ENCODE results near the gene SLC7A4. TPM values are rescaled to one million over a fixed set of nuclear protein-coding genes. Genes with fewer than 3 reads are reported as not detected.

SLC7A4 gene
- total and polyA plus RNA-seq, 2 of the 8 experiments (the other 6 are each of a cell fraction or from before 2014, with no cell fraction given): 0.92 TPM; not detected in 1

DNA sequence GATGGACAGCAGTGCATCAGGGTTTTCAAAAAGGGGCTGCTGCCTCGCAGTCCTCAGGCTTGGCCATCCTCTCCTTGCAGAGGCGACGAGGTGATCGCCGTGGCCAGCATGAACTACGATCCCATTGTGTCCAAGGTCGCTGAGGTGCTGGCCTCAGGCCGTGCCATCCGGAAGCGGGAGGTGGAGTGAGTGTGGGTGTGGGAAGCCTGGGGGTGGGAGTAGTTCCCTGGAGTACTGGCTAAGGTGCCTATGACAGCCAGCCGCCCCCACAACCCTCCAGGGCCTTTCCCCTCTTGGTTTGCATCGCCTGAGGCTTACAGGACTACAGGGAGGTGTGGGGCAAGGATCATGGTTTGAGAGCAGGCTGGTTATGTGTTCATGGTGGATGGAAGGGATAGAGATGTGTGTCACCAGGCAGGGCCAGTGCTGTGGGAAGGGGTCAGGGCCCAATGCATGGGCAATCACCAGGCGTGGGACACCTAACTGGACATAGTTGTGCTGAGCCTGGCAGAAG, 52.4 kb downstream of the SLC7A4 start:
- Histone ChIP-seq H3K79me1 (ENCODE audit: low read depth, low read length) (no peaks in the 10 kb centered on the region), H4K8ac (ENCODE audit: extremely low read depth, insufficient read depth, low read length) (peak overlapping the region; percentile 75), H3K27me3 (replicated peaks in 1 of 4; ENCODE audit: control insufficient read depth in 3 of 4, extremely low read depth in 1 of 4, insufficient read depth in 3 of 4, low read length in 3 of 4) (peaks cover 0 to 14% (median 7%) of the 10 kb centered on the region in 4 experiments; a peak in 5 of 7 replicates), H2BK120ac (replicated peaks; ENCODE audit: low read depth, low read length) (no peak overlapping the region), H3K27ac (ENCODE audit: low read depth, low read length) (no peak overlapping the region), H3K9ac (replicated peaks in 1 of 4; ENCODE audit: extremely low read depth in 1 of 4, low read depth in 3 of 4, low read length in 3 of 4) (peak overlapping the region in 3 of 4 experiments; percentile 15 to 56 (median 49); a peak in 6 of 7 replicates), H3K4me1 (replicated peaks in 1 of 4; ENCODE audit: control insufficient read depth in 3 of 4, insufficient read depth in 4 of 4, low read length in 3 of 4) (peaks cover 5 to 25% (median 8%) of the 10 kb centered on the region in 4 experiments; a peak in 6 of 7 replicates), H3K56ac (replicated peaks; ENCODE audit: insufficient read length, low read depth, low read length) (peak overlapping the region; percentile 37), H3K23ac (ENCODE audit: insufficient read length) (no peak overlapping the region), H3K23me2 (ENCODE audit: low read depth, low read length) (peaks cover 8% of the 10 kb centered on the region), H3K18ac (ENCODE audit: extremely low read depth, low read length) (peak overlapping the region; percentile 86), H3K79me2 (ENCODE audit: control insufficient read depth in 1 of 2, insufficient read depth in 2 of 2, low read length in 2 of 2) (no peaks in the 10 kb centered on the region), H2AK5ac (ENCODE audit: low read depth, low read length) (peak overlapping the region; percentile 8; the same call in 1 of the 2 replicates), H3K4ac (replicated peaks; ENCODE audit: insufficient read length, low read depth, low read length) (no peak overlapping the region), H2BK15ac (ENCODE audit: low read length) (peak overlapping the region; percentile 81; the same call in 1 of the 2 replicates), H4K91ac (replicated peaks; ENCODE audit: insufficient read length, low read length) (peak overlapping the region; percentile 22), H4K5ac (ENCODE audit: insufficient read length, low read depth, low read length) (no peak overlapping the region), H2BK5ac (ENCODE audit: low read depth, low read length) (0 out of 2 replicates have a peak overlapping the region, but pooled peaks have one; percentile 49), H2AFZ (ENCODE audit: low read length) (peak overlapping the region; percentile 3; the same call in 1 of the 2 replicates), H2BK12ac (ENCODE audit: low read depth, low read length) (peak overlapping the region; percentile 81; the same call in 1 of the 2 replicates), H3K9me3 (ENCODE audit: insufficient read depth in 2 of 2, low read depth in 1 of 2, low read length in 1 of 2) (peaks cover 11 to 17% of the 10 kb centered on the region in 2 experiments), H3K4me2 (ENCODE audit: insufficient read depth in 1 of 2, low read depth in 2 of 2, low read length in 2 of 2) (peak overlapping the region; percentile 63 to 65), H2BK20ac (ENCODE audit: low read length) (0 out of 2 replicates have a peak overlapping the region, but pooled peaks have one; percentile 3), H3K4me3 (ENCODE audit: extremely low read depth in 1 of 4, insufficient read depth in 2 of 4, low read depth in 3 of 4, low read length in 4 of 4) (peak overlapping the region; percentile 7 to 45 (median 16); a peak in 5 of 8 replicates), H4K20me1 (replicated peaks in 1 of 2; ENCODE audit: control insufficient read depth in 1 of 2, insufficient read depth in 2 of 2, low read length in 2 of 2) (peaks cover 0 to 1% of the 10 kb centered on the region in 2 experiments), H3K14ac (ENCODE audit: insufficient read length) (no peak overlapping the region), H3K36me3 (ENCODE audit: control insufficient read depth in 2 of 4, insufficient read depth in 4 of 4, low read length in 3 of 4) (no peaks in the 10 kb centered on the region)
- WGBS, 2 experiments (ENCODE audit: extremely low coverage in 1 of 2, insufficient coverage in 1 of 2, insufficient read length in 1 of 2, insufficient replicate concordance in 2 of 2, low coverage in 1 of 2, low lambda C conversion rate in 2 of 2, missing lambda C conversion rate in 1 of 2): 88% methylated on average over 12 of the region's 13 CpGs; no CpG with 5 or more reads in 1 of the 2 experiments
- ChIA-PET CTCF (ENCODE audit: partially characterized antibody) (interaction anchor here (0.7 to 2.5 kb wide), 3 partner anchors 9 to 203 kb away, joined by 3 to 10 read pairs (median 3); no protein-coding TSS in a partner anchor), POLR2A (ENCODE audit: partially characterized antibody) (interaction anchor here (0.7 to 4.6 kb wide), 5 partner anchors 8 to 23 kb away, joined by 4 to 45 read pairs (median 6); partner anchors contain the start of genes AIFM3 and THAP7)
- TF ChIP-seq NANOG (IDR thresholded peaks at IDR 0.05; ENCODE audit: insufficient read depth, low read depth, low read length, poor library complexity, severe bottlenecking) (no peak), EGR1 (IDR thresholded peaks at IDR 0.05; ENCODE audit: borderline replicate concordance, low read depth, low read length) (no peak), BACH1 (IDR thresholded peaks at IDR 0.05; ENCODE audit: low read length) (no peak), TEAD4 (IDR thresholded peaks at IDR 0.05; ENCODE audit: low read depth, low read length) (no peak), SIN3A (conservative IDR thresholded peaks at IDR 0.05 in 1 of 2, IDR thresholded peaks at IDR 0.05 in 1 of 2; ENCODE audit: low read depth in 1 of 2, low read length in 2 of 2) (no peak)
- no peak for DNase-seq (ENCODE audit: low read depth in 1 of 2, low spot score in 2 of 2)
- FAIRE-seq: no peak

All from H1 (cell line).